Keratinocyte (primary cell): ENCODE measurements around the gene IL17D. TPM values are rescaled to one million over a fixed set of nuclear protein-coding genes. Genes with fewer than 3 reads are reported as not detected.

Source experiments
- DNase-seq: peaks from one replicate; pipeline ENCODE4 v3.0.0-alpha.2; 2011; ENCODE audit warnings: low read depth, missing footprints, low spot score
- FAIRE-seq: peaks from 2 replicates; lab custom pipeline; 2011; peaks lifted over from hg19 to GRCh38; lab: Jason Lieb, UNC
- H2AFZ ChIP-seq: 2 replicates; pipeline ENCODE4 v1.6.0; 2012; ENCODE audit warnings: low read length, control low read depth, inconsistent platforms; ENCODE audit not compliant: control insufficient read depth
- H3K27ac ChIP-seq: 2 replicates; pipeline ENCODE4 v1.5.1; 2011; ENCODE audit warnings: low read length; ENCODE audit not compliant: control insufficient read depth, insufficient read depth
- H3K27me3 ChIP-seq: 3 replicates; pipeline ENCODE4 v1.6.0; 2011; ENCODE audit warnings: low read length; ENCODE audit not compliant: control insufficient read depth, insufficient read depth; ENCODE audit errors: extremely low read depth
- H3K36me3 ChIP-seq, 2 experiments: 2 replicates in 1 of 2; 3 replicates in 1 of 2; pipeline ENCODE4 v1.5.1; 2011; ENCODE audit warnings: low read length in 2 of 2, mild to moderate bottlenecking in 1 of 2; ENCODE audit not compliant: control insufficient read depth in 2 of 2, insufficient read depth in 2 of 2; ENCODE audit errors: extremely low read depth in 1 of 2
- H3K4me1 ChIP-seq: 3 replicates; pipeline ENCODE4 v1.5.1; 2011; ENCODE audit warnings: low read length; ENCODE audit not compliant: control insufficient read depth, insufficient read depth; ENCODE audit errors: extremely low read depth
- H3K4me2 ChIP-seq: 3 replicates; pipeline ENCODE4 v1.6.0; 2011; ENCODE audit warnings: low read depth, low read length; ENCODE audit not compliant: control insufficient read depth, insufficient read depth; ENCODE audit errors: extremely low read depth
- H3K4me3 ChIP-seq, 3 experiments: fragments of 200-600 bp in 1 of 3; sonication (generic) in 1 of 3; 2 replicates in 2 of 3; 3 replicates in 1 of 3; pipeline ENCODE4 v1.5.1; 2011 to 2016; ENCODE audit warnings: low read length in 3 of 3, mild to moderate bottlenecking in 3 of 3, control low read depth in 2 of 3, inconsistent platforms in 1 of 3, low read depth in 1 of 3, mixed read lengths in 1 of 3, mixed run types in 1 of 3, moderate library complexity in 1 of 3; ENCODE audit not compliant: control insufficient read depth in 2 of 3, insufficient read depth in 2 of 3; ENCODE audit errors: extremely low read depth in 1 of 3
- H3K79me2 ChIP-seq: 2 replicates; pipeline ENCODE4 v1.6.0; 2012; ENCODE audit warnings: low read length; ENCODE audit not compliant: control insufficient read depth, insufficient read depth
- H3K9ac ChIP-seq: 3 replicates; pipeline ENCODE4 v1.6.0; 2011; ENCODE audit warnings: low read length; ENCODE audit not compliant: control insufficient read depth, insufficient read depth; ENCODE audit errors: extremely low read depth
- H3K9me1 ChIP-seq: 3 replicates; pipeline ENCODE4 v1.6.0; 2011; ENCODE audit warnings: low read length; ENCODE audit not compliant: control insufficient read depth, insufficient read depth; ENCODE audit errors: extremely low read depth
- H3K9me3 ChIP-seq: 2 replicates; pipeline ENCODE4 v1.5.1; 2012; ENCODE audit warnings: low read depth, low read length; ENCODE audit not compliant: control insufficient read depth
- H4K20me1 ChIP-seq: 3 replicates; pipeline ENCODE4 v1.6.0; 2011; ENCODE audit warnings: low read length; ENCODE audit not compliant: control insufficient read depth, insufficient read depth; ENCODE audit errors: extremely low read depth
- CTCF ChIP-seq, 3 experiments: IDR thresholded peaks in 1 of 3; conservative IDR thresholded peaks in 1 of 3; optimal IDR thresholded peaks in 1 of 3; 2 replicates in 2 of 3; 3 replicates in 1 of 3; pipeline versions ENCODE3 to v1.5.1; 2011; ENCODE audit warnings: low read length in 3 of 3, mild to moderate bottlenecking in 3 of 3, moderate library complexity in 2 of 3, control low read depth in 1 of 3, inconsistent platforms in 1 of 3; ENCODE audit not compliant: insufficient read depth in 2 of 3; ENCODE audit errors: extremely low read depth in 1 of 3
- EZH2 ChIP-seq: IDR thresholded peaks from one replicate; pipeline ENCODE4 v1.6.1; 2012; ENCODE audit warnings: inconsistent platforms, mild to moderate bottlenecking, low read length, moderate library complexity
- dilution Hi-C: fragments of 300-500 bp; cut with MboI; formaldehyde crosslinking; loops from one replicate; pipeline ENCODE4 v1.7.0; 2020; ENCODE audit warnings: low sequenced_read_pairs; ENCODE audit not compliant: extremely low pct_ligation_motif_present
- polyA plus RNA-seq, 5 experiments: library from polyadenylated mRNA; depleted of rRNA in 3 of 5; stranded (reverse) in 3 of 5; stranded (forward) in 1 of 5; unstranded in 1 of 5; fragments of >200 nt; gene quantifications; 1 replicate in 1 of 5; 2 replicates in 3 of 5; 3 replicates in 1 of 5; pipeline versions ENCODE4 v1.2.1 to v1.2.3, GENCODE V29; 2011 to 2012; ENCODE audit warnings: missing spikeins in 2 of 5, low read depth in 1 of 5, low replicate concordance in 1 of 5

IL17D gene
- polyA plus RNA-seq, 1 donor (not counting 4 experiments of a cell fraction or from before 2014, with no cell fraction given): 0.09 TPM

DNA sequence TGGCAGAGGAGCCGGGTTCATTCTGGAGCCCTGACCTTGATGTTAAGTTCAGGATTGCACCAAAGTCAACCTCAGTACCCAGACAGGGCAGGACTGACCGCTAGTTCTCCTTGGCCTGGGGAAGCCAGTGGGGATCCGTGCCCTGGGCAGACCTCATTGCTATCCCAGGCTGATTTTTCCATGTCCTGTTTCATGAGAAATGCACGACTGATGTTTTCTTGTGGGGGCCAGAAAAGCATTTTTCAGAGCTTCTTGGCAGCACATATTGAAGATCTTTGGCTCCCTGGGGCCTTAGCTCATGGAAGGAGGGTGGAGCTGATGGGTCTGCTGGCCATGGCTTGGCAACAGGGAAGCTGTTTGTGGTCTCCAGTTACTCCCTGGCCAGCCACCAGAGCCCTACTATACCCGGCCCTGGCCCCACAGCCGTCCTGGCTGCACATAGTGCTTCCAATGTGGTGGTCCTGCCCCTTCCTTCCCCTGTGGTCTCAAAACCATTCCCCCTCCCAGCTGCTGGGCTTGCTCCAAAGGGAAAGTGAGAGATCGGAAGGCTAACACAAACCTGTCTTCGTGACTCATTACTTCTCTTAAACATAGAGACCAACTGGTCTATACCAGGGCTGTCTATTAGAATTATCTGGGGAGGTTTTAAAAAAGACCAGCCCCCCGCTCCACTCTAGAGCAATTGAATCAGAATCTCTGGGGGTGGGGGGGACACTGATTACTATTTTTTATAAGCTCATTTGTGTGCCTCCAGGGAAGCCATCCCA, 11.2 kb downstream of the IL17D start:
- no peak overlapping the region for H3K27ac ChIP-seq
- FAIRE-seq: no peak
- H2AFZ ChIP-seq: no peak overlapping the region
- no peak for DNase-seq
- no peaks in the 10 kb centered on the region for H3K9me3 ChIP-seq
- no peak overlapping the region for H3K4me3 ChIP-seq
- no peaks in the 10 kb centered on the region for H3K9me1 ChIP-seq
- no peaks in the 10 kb centered on the region for H3K4me1 ChIP-seq
- no peak overlapping the region for H3K9ac ChIP-seq
- no peaks in the 10 kb centered on the region for H3K36me3 ChIP-seq
- dilution Hi-C loops: no loop called here
- H3K27me3 ChIP-seq: peaks cover 17% of the 10 kb centered on the region
- no peaks in the 10 kb centered on the region for H3K79me2 ChIP-seq
- no peak overlapping the region for H3K4me2 ChIP-seq
- H4K20me1 ChIP-seq: no peaks in the 10 kb centered on the region
- TF ChIP-seq EZH2 (no peak), CTCF (optimal IDR thresholded peaks at IDR 0.05 in 1 of 3, IDR thresholded peaks at IDR 0.05 in 1 of 3, conservative IDR thresholded peaks at IDR 0.05 in 1 of 3; ENCODE audit: extremely low read depth in 1 of 3, insufficient read depth in 2 of 3, low read length in 3 of 3) (no peak)

DNA sequence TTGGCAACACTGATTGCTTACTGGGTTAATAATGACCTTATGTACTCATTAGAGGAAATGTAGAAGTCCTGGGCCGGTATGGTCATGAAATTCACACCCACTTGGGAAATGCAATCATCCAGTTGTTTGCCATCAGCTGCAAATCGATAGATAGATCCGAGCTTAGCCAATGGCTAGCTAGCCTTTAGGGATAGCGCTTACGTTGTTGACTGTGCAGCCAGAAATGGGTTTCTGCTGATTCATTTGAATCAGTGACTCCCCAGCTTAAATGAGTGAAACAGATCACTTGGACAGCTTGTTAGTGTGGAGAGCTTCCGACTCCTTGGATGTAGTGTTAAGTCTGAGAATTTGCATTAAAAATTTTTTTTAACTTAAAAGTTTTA, 11.8 kb downstream of the IL17D start:
- no peak overlapping the region for H2AFZ ChIP-seq
- no peaks in the 10 kb centered on the region for H4K20me1 ChIP-seq
- dilution Hi-C loops: no loop called here
- no peak for TF ChIP-seq CTCF (optimal IDR thresholded peaks at IDR 0.05 in 1 of 3, IDR thresholded peaks at IDR 0.05 in 1 of 3, conservative IDR thresholded peaks at IDR 0.05 in 1 of 3; ENCODE audit: extremely low read depth in 1 of 3, insufficient read depth in 2 of 3, low read length in 3 of 3)
- no peak for TF ChIP-seq EZH2
- H3K9me1 ChIP-seq: no peaks in the 10 kb centered on the region
- H3K27ac ChIP-seq: no peak overlapping the region
- peaks cover 23% of the 10 kb centered on the region for H3K27me3 ChIP-seq
- no peak overlapping the region for H3K9ac ChIP-seq
- H3K4me2 ChIP-seq: no peak overlapping the region
- no peaks in the 10 kb centered on the region for H3K36me3 ChIP-seq
- H3K4me3 ChIP-seq: no peak overlapping the region
- H3K79me2 ChIP-seq: no peaks in the 10 kb centered on the region
- H3K4me1 ChIP-seq: no peaks in the 10 kb centered on the region
- no peak for FAIRE-seq
- DNase-seq: no peak
- H3K9me3 ChIP-seq: no peaks in the 10 kb centered on the region
